Measurements from ENCODE around the gene CIB4.
"Not testable (repeated sequence)": the region's sequence is repeated elsewhere in the genome, so short reads cannot be mapped to it uniquely, and the experiment has no call there.

DNA sequence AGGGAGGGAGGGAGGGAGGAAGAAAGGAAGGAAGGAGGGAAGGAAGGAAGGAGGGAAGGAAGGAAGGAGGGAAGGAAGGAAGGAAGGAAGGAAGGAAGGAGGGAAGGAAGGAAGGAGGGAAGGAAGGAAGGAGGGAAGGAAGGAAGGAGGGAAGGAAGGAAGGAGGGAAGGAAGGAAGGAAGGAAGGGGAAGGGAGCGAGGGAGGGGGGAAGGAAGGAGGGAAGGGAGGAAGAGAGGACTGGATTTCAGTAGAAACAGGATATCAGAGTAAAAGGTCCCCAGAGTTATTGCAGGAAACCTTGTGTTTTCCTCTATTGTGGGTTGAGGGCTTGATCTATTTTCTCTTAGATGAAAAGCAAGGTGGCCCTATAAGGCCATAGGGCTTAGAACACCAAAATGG lies 14.0 kb upstream of the CIB4 start:
- TF ChIP-seq NFE2L2 (IDR thresholded peaks at IDR 0.05; ENCODE audit: low read length); KLF9 (CRISPR knock-in tag; IDR thresholded peaks at IDR 0.05; ENCODE audit: low read depth); ZBTB1 (CRISPR knock-in tag; IDR thresholded peaks at IDR 0.05; ENCODE audit: borderline replicate concordance); SMAD9 (CRISPR knock-in tag; IDR thresholded peaks at IDR 0.05); ZSCAN25 (CRISPR knock-in tag; IDR thresholded peaks at IDR 0.05): not testable (repeated sequence)
- TF ChIP-seq, protein P1, sequence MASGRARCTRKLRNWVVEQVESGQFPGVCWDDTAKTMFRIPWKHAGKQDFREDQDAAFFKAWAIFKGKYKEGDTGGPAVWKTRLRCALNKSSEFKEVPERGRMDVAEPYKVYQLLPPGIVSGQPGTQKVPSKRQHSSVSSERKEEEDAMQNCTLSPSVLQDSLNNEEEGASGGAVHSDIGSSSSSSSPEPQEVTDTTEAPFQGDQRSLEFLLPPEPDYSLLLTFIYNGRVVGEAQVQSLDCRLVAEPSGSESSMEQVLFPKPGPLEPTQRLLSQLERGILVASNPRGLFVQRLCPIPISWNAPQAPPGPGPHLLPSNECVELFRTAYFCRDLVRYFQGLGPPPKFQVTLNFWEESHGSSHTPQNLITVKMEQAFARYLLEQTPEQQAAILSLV (CRISPR knock-in tag; IDR thresholded peaks at IDR 0.05; ENCODE audit: borderline replicate concordance): not testable (repeated sequence)
- TF ChIP-seq, protein P2, sequence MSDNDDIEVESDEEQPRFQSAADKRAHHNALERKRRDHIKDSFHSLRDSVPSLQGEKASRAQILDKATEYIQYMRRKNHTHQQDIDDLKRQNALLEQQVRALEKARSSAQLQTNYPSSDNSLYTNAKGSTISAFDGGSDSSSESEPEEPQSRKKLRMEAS (IDR thresholded peaks at IDR 0.05): not testable (repeated sequence)
- TF ChIP-seq, protein P3, sequence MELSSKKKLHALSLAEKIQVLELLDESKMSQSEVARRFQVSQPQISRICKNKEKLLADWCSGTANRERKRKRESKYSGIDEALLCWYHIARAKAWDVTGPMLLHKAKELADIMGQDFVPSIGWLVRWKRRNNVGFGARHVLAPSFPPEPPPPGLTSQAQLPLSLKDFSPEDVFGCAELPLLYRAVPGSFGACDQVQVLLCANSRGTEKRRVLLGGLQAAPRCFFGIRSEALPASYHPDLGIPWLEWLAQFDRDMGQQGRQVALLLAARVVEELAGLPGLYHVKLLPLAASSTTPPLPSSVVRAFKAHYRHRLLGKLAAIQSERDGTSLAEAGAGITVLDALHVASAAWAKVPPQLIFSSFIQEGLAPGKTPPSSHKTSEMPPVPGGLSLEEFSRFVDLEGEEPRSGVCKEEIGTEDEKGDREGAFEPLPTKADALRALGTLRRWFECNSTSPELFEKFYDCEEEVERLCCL (CRISPR knock-in tag; IDR thresholded peaks at IDR 0.05; ENCODE audit: borderline replicate concordance): not testable (repeated sequence)
- TF ChIP-seq, protein P4, sequence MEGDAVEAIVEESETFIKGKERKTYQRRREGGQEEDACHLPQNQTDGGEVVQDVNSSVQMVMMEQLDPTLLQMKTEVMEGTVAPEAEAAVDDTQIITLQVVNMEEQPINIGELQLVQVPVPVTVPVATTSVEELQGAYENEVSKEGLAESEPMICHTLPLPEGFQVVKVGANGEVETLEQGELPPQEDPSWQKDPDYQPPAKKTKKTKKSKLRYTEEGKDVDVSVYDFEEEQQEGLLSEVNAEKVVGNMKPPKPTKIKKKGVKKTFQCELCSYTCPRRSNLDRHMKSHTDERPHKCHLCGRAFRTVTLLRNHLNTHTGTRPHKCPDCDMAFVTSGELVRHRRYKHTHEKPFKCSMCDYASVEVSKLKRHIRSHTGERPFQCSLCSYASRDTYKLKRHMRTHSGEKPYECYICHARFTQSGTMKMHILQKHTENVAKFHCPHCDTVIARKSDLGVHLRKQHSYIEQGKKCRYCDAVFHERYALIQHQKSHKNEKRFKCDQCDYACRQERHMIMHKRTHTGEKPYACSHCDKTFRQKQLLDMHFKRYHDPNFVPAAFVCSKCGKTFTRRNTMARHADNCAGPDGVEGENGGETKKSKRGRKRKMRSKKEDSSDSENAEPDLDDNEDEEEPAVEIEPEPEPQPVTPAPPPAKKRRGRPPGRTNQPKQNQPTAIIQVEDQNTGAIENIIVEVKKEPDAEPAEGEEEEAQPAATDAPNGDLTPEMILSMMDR (CRISPR knock-in tag; IDR thresholded peaks at IDR 0.05): not testable (repeated sequence)

Measured in HepG2 (cell line).